Neural cell (in vitro differentiated cells): ENCODE measurements around the gene GABPB1. TPM values are rescaled to one million over a fixed set of nuclear protein-coding genes. Genes with fewer than 3 reads are reported as not detected.

ENCODE experiments used
- H2AFZ ChIP-seq: fragments of 200-600, 300-800 bp; sonication (generic), shearing (Covaris generic); 2 replicates; pipeline ENCODE4 v1.6.0; 2014; ENCODE audit warnings: low read depth, mild to moderate bottlenecking, antibody characterized with exemption, low read length, moderate library complexity
- H3F3A ChIP-seq: fragments of 200-600 bp; shearing (Covaris generic); 2 replicates; pipeline ENCODE4 v1.6.1; 2016; ENCODE audit warnings: mild to moderate bottlenecking, moderate library complexity, mixed read lengths, antibody characterized with exemption, low read length; ENCODE audit not compliant: insufficient read depth, poor library complexity, severe bottlenecking
- H3K27ac ChIP-seq: fragments of 200-600, 300-800 bp; sonication (generic), shearing (Covaris generic); 2 replicates; pipeline ENCODE4 v1.5.1; 2014; ENCODE audit warnings: mild to moderate bottlenecking, low read length, moderate library complexity
- H3K27me3 ChIP-seq: fragments of 300-800, 200-600 bp; sonication (generic), shearing (Covaris generic); 2 replicates; pipeline ENCODE4 v1.6.0; 2014; ENCODE audit warnings: mild to moderate bottlenecking, low read depth, low read length, moderate library complexity; ENCODE audit not compliant: insufficient read depth
- H3K36me3 ChIP-seq: fragments of 300-800, 200-600 bp; sonication (generic), shearing (Covaris generic); 2 replicates; pipeline ENCODE4 v1.5.1; 2014; ENCODE audit warnings: mild to moderate bottlenecking, antibody characterized with exemption, low read length, moderate library complexity; ENCODE audit not compliant: insufficient read depth
- H3K4me2 ChIP-seq: fragments of 300-800, 200-600 bp; sonication (generic), shearing (Covaris generic); 2 replicates; pipeline ENCODE4 v1.6.0; 2014; ENCODE audit warnings: mild to moderate bottlenecking, low read length
- H3K4me3 ChIP-seq: fragments of 300-800, 200-600 bp; sonication (generic), shearing (Covaris generic); 2 replicates; pipeline ENCODE4 v1.5.1; 2014; ENCODE audit warnings: mild to moderate bottlenecking, low read length, moderate library complexity
- H3K79me2 ChIP-seq: fragments of 200-600 bp; shearing (Covaris generic); replicated peaks from 2 replicates; pipeline ENCODE4 v1.6.0; 2014; ENCODE audit warnings: mild to moderate bottlenecking, low read length, moderate library complexity; ENCODE audit not compliant: insufficient read depth
- H3K9ac ChIP-seq: fragments of 300-800, 200-600 bp; sonication (generic), shearing (Covaris generic); 2 replicates; pipeline ENCODE4 v1.6.1; 2016; ENCODE audit warnings: mild to moderate bottlenecking, low read length, mixed read lengths
- H3K9me2 ChIP-seq: fragments of 200-600 bp; shearing (Covaris generic); 2 replicates; pipeline ENCODE4 v1.6.1; 2016; ENCODE audit warnings: mild to moderate bottlenecking, low read length, mixed read lengths; ENCODE audit not compliant: insufficient read depth
- H3K9me3 ChIP-seq: fragments of 200-600, 300-800 bp; sonication (generic), shearing (Covaris generic); 2 replicates; pipeline ENCODE4 v1.6.1; 2016; ENCODE audit warnings: mild to moderate bottlenecking, mixed run types, low read length, moderate library complexity, mixed read lengths
- H4K20me1 ChIP-seq: fragments of 200-600 bp; shearing (Covaris generic); 2 replicates; pipeline ENCODE4 v1.6.1; 2016; ENCODE audit warnings: mild to moderate bottlenecking, mixed run types; ENCODE audit not compliant: insufficient read depth
- CTCF ChIP-seq: fragments of 450-650 bp; IDR thresholded peaks from 2 replicates; pipeline ENCODE4 v1.5.1; 2014; ENCODE audit warnings: antibody characterized with exemption, mild to moderate bottlenecking, moderate library complexity; ENCODE audit not compliant: poor library complexity, severe bottlenecking
- EP300 ChIP-seq: fragments of 450-650 bp; conservative IDR thresholded peaks from 2 replicates; pipeline ENCODE4 v1.6.1; 2014; ENCODE audit warnings: antibody characterized with exemption, mild to moderate bottlenecking, moderate library complexity; ENCODE audit not compliant: poor library complexity, severe bottlenecking
- EZH2 ChIP-seq: fragments of 200-600, 300-800 bp; shearing (Covaris generic), sonication (generic); IDR thresholded peaks from 2 replicates; pipeline ENCODE4 v1.6.1; 2014; ENCODE audit warnings: antibody characterized with exemption, low read length, borderline replicate concordance, mild to moderate bottlenecking; ENCODE audit not compliant: insufficient read depth, poor library complexity, severe bottlenecking
- MXI1 ChIP-seq: fragments of 450-650 bp; conservative IDR thresholded peaks from 2 replicates; pipeline ENCODE4 v1.6.1; 2014; ENCODE audit warnings: antibody characterized with exemption, mild to moderate bottlenecking; ENCODE audit not compliant: poor library complexity, severe bottlenecking
- POLR2AphosphoS5 ChIP-seq: IDR thresholded peaks from 2 replicates; pipeline ENCODE4 v1.6.1; 2012
- RAD21 ChIP-seq: fragments of 450-650 bp; conservative IDR thresholded peaks from 2 replicates; pipeline ENCODE4 v1.6.1; 2014; ENCODE audit warnings: antibody characterized with exemption, mild to moderate bottlenecking, moderate library complexity
- REST ChIP-seq: IDR thresholded peaks from 2 replicates; pipeline ENCODE4 v1.6.1; 2012; ENCODE audit warnings: borderline replicate concordance
- SMC3 ChIP-seq: fragments of 450-650 bp; conservative IDR thresholded peaks from 2 replicates; pipeline ENCODE4 v1.6.1; 2014; ENCODE audit warnings: antibody characterized with exemption, mild to moderate bottlenecking, moderate library complexity; ENCODE audit not compliant: poor library complexity
- TAF1 ChIP-seq: IDR thresholded peaks from 2 replicates; pipeline ENCODE4 v1.6.1; 2012; ENCODE audit warnings: low read depth
- polyA plus RNA-seq: library from polyadenylated mRNA; depleted of rRNA; stranded (reverse); fragments of >200 nt; gene quantifications from 2 replicates; pipeline ENCODE4 v1.2.3, GENCODE V29; 2014

GABPB1 gene
- polyA plus RNA-seq, 1 donor from 2014 or later: 34.1 TPM

DNA sequence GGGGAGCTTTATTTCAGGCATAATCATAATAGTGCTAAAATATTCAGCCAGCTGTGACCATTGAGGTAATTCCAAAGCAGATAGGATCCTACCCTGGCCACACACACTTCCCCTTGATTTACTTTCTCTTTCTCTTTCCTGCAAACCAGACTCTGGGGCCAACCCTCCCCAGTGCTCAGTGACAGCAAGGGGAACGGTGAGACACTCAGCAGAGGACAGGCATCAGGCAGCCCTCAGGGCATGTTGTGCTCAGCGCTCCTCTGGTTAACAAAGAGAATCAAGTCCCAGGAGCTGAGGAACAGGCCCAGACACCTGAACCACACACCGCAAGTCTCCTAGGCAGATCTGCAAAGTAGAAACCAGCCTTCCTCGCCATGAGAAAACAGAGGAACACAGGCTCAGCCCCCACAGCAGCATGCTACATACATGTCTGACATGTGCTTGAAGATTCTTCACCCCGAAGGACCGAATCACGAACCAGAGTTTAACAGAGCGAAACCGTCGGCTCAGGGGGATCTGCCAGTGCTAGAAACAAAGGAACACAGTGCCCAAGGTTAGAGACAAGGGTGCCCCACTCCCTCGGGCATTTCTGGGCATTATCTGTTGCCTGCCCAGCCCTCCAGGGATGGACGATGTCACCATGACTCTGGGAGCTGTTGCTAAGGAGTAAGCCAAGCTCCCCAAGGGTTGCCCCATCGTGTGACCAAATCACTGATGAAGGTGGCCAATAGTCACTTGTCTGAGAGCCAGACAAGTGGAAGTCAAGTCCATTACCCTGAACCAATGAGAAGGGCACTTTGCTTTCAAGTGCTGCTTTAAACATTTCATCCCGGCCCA, 107.0 kb downstream of the GABPB1 start:
- no peak overlapping the region for H3K9ac ChIP-seq
- H3K4me2 ChIP-seq: no peak overlapping the region
- H3K36me3 ChIP-seq: no peaks in the 10 kb centered on the region
- no peaks in the 10 kb centered on the region for H3K9me2 ChIP-seq
- H4K20me1 ChIP-seq: no peaks in the 10 kb centered on the region
- no peak overlapping the region for H2AFZ ChIP-seq
- TF ChIP-seq EZH2 (no peak), EP300 (no peak), REST (no peak), CTCF (no peak), TAF1 (no peak), MXI1 (no peak), RAD21 (no peak), POLR2AphosphoS5 (no peak), SMC3 (no peak)
- no peaks in the 10 kb centered on the region for H3F3A ChIP-seq
- no peaks in the 10 kb centered on the region for H3K27me3 ChIP-seq
- H3K27ac ChIP-seq: no peak overlapping the region
- H3K79me2 ChIP-seq: no peaks in the 10 kb centered on the region
- no peak overlapping the region for H3K4me3 ChIP-seq
- H3K9me3 ChIP-seq: no peaks in the 10 kb centered on the region

DNA sequence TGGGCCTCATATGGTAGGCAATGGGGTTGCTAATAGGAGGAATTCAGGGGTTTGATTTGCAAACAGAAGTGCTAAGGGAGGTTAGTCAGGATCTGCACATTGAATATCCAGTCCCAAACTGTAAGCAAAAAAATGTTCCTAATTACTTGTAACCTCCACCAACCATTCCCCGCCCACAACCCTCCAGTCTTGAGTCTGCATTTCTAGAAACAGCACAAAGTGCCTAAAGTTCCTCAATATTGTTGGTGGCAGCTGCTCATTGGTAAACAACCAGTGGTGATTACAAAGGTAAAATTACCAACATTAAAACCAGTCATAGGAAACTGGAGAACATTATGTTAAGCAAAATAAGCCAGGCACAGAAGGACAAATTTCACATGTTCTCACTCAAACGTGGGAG, 108.4 kb downstream of the GABPB1 start:
- no peak overlapping the region for H3K4me3 ChIP-seq
- no peaks in the 10 kb centered on the region for H3K9me3 ChIP-seq
- no peaks in the 10 kb centered on the region for H4K20me1 ChIP-seq
- H3K9me2 ChIP-seq: no peaks in the 10 kb centered on the region
- TF ChIP-seq EZH2 (no peak), CTCF (no peak), POLR2AphosphoS5 (no peak), SMC3 (no peak), MXI1 (no peak), REST (no peak), TAF1 (no peak), RAD21 (no peak), EP300 (no peak)
- H3K9ac ChIP-seq: no peak overlapping the region
- no peaks in the 10 kb centered on the region for H3K36me3 ChIP-seq
- H3F3A ChIP-seq: no peaks in the 10 kb centered on the region
- H2AFZ ChIP-seq: no peak overlapping the region
- no peaks in the 10 kb centered on the region for H3K27me3 ChIP-seq
- H3K27ac ChIP-seq: no peak overlapping the region
- H3K4me2 ChIP-seq: no peak overlapping the region
- no peaks in the 10 kb centered on the region for H3K79me2 ChIP-seq
